HepG2 (cell line): Measurements from ENCODE around the gene METAP1D. TPM values are rescaled to one million over a fixed set of nuclear protein-coding genes. Genes with fewer than 3 reads are reported as not detected.

ENCODE experiments used
- ARID5B ChIP-seq: IDR thresholded peaks from 2 replicates; pipeline ENCODE4 v1.4.0; 2020; ENCODE audit warnings: mild to moderate bottlenecking, missing genetic modification reagents
- DRAP1 ChIP-seq: IDR thresholded peaks from 2 replicates; pipeline ENCODE4 v1.6.1; 2016; ENCODE audit warnings: missing genetic modification reagents, missing compliant biosample characterization
- ERF ChIP-seq: IDR thresholded peaks from 2 replicates; pipeline ENCODE4 v1.6.1; 2018; ENCODE audit warnings: missing biosample characterization, missing genetic modification reagents
- HNF1A ChIP-seq, 2 experiments: sonication (generic) in 1 of 2; formaldehyde crosslinking in 1 of 2; IDR thresholded peaks; 2 replicates each; pipeline versions ENCODE4 v1.4.0 to v1.6.1; 2016 to 2020; ENCODE audit warnings: borderline replicate concordance in 1 of 2, low read depth in 1 of 2, mild to moderate bottlenecking in 1 of 2, missing genetic modification reagents in 1 of 2
- KLF12 ChIP-seq: sonication (generic); formaldehyde crosslinking; IDR thresholded peaks from 2 replicates; pipeline ENCODE4 v1.4.0; 2020; ENCODE audit warnings: missing genetic modification reagents, borderline replicate concordance
- MEIS1 ChIP-seq: sonication (generic); formaldehyde crosslinking; IDR thresholded peaks from 2 replicates; pipeline ENCODE4 v1.9.0; 2021; ENCODE audit warnings: mild to moderate bottlenecking, missing genetic modification reagents, moderate library complexity, borderline replicate concordance
- MXI1 ChIP-seq: IDR thresholded peaks from 3 replicates; pipeline ENCODE4 v1.6.1; 2012; ENCODE audit warnings: low read depth, low read length, inconsistent platforms, borderline replicate concordance
- NKX3-1 ChIP-seq: sonication (generic); formaldehyde crosslinking; IDR thresholded peaks from 2 replicates; pipeline ENCODE4 v1.5.0; 2020; ENCODE audit warnings: missing genetic modification reagents
- RXRB ChIP-seq: IDR thresholded peaks from 2 replicates; pipeline ENCODE4 v1.6.1; 2016; ENCODE audit warnings: borderline replicate concordance, missing genetic modification reagents, missing compliant biosample characterization
- SRY ChIP-seq: sonication (generic); formaldehyde crosslinking; IDR thresholded peaks from 2 replicates; pipeline ENCODE4 v1.8.0; 2022; ENCODE audit warnings: mild to moderate bottlenecking, missing genetic modification reagents
- ZNF121 ChIP-seq: sonication (generic); formaldehyde crosslinking; IDR thresholded peaks from 2 replicates; pipeline ENCODE4 v1.5.0; 2020; ENCODE audit warnings: mild to moderate bottlenecking, missing genetic modification reagents
- ZNF253 ChIP-seq: sonication (generic); formaldehyde crosslinking; IDR thresholded peaks from 2 replicates; pipeline ENCODE4 v1.8.0; 2022; ENCODE audit warnings: mild to moderate bottlenecking, missing genetic modification reagents, borderline replicate concordance
- ZNF431 ChIP-seq: sonication (generic); formaldehyde crosslinking; IDR thresholded peaks from 2 replicates; pipeline ENCODE4 v1.9.0; 2022; ENCODE audit warnings: missing genetic modification reagents, low read depth, mild to moderate bottlenecking, borderline replicate concordance
- ZNF558 ChIP-seq: sonication (generic); formaldehyde crosslinking; IDR thresholded peaks from 2 replicates; pipeline ENCODE4 v1.9.0; 2022; ENCODE audit warnings: mild to moderate bottlenecking, missing genetic modification reagents, borderline replicate concordance
- ZNF563 ChIP-seq: sonication (generic); formaldehyde crosslinking; IDR thresholded peaks from 2 replicates; pipeline ENCODE4 v1.8.0; 2022; ENCODE audit warnings: mild to moderate bottlenecking, moderate library complexity, missing genetic modification reagents
- ZNF790 ChIP-seq: sonication (generic); formaldehyde crosslinking; IDR thresholded peaks from 2 replicates; pipeline ENCODE4 v1.8.0; 2022; ENCODE audit warnings: missing genetic modification reagents, mild to moderate bottlenecking, borderline replicate concordance
- ZNF816 ChIP-seq: sonication (generic); formaldehyde crosslinking; IDR thresholded peaks from 2 replicates; pipeline ENCODE4 v1.8.0; 2022; ENCODE audit warnings: missing genetic modification reagents, mild to moderate bottlenecking, borderline replicate concordance
- ZNF839 ChIP-seq: sonication (generic); formaldehyde crosslinking; IDR thresholded peaks from 2 replicates; pipeline ENCODE4 v1.4.0; 2020; ENCODE audit warnings: missing genetic modification reagents, mild to moderate bottlenecking, borderline replicate concordance
- ZSCAN29 ChIP-seq: sonication (generic); formaldehyde crosslinking; conservative IDR thresholded peaks from 2 replicates; pipeline ENCODE4 v1.4.0; 2020; ENCODE audit warnings: mild to moderate bottlenecking, missing genetic modification reagents
- polyA plus RNA-seq, 8 experiments: library from polyadenylated mRNA; depleted of rRNA in 3 of 8; stranded (reverse) in 7 of 8; unstranded in 1 of 8; fragments of >200 nt; fragmentation: Illumina TruSeq in 4 of 8; extraction: Trizol in 4 of 8; gene quantifications; 2 replicates each; pipeline versions ENCODE4 v1.2.1 to v1.2.3, GENCODE V29; 2011 to 2016; ENCODE audit warnings: low read depth in 4 of 8, missing spikeins in 1 of 8, mixed read lengths in 1 of 8; ENCODE audit not compliant: insufficient read depth in 1 of 8
- total RNA-seq, 5 experiments: library from RNA; depleted of rRNA; stranded (reverse); fragments of >200 nt; fragmentation: Illumina TruSeq; extraction: Trizol; gene quantifications; 2 replicates each; pipeline ENCODE4 v1.2.3, GENCODE V29; 2016; ENCODE audit warnings: low read depth in 1 of 5

The METAP1D gene
- total and polyA plus RNA-seq, 2 of the 13 experiments (the other 11 are each of a cell fraction or from before 2014, with no cell fraction given): 14.7 to 21.6 TPM

DNA sequence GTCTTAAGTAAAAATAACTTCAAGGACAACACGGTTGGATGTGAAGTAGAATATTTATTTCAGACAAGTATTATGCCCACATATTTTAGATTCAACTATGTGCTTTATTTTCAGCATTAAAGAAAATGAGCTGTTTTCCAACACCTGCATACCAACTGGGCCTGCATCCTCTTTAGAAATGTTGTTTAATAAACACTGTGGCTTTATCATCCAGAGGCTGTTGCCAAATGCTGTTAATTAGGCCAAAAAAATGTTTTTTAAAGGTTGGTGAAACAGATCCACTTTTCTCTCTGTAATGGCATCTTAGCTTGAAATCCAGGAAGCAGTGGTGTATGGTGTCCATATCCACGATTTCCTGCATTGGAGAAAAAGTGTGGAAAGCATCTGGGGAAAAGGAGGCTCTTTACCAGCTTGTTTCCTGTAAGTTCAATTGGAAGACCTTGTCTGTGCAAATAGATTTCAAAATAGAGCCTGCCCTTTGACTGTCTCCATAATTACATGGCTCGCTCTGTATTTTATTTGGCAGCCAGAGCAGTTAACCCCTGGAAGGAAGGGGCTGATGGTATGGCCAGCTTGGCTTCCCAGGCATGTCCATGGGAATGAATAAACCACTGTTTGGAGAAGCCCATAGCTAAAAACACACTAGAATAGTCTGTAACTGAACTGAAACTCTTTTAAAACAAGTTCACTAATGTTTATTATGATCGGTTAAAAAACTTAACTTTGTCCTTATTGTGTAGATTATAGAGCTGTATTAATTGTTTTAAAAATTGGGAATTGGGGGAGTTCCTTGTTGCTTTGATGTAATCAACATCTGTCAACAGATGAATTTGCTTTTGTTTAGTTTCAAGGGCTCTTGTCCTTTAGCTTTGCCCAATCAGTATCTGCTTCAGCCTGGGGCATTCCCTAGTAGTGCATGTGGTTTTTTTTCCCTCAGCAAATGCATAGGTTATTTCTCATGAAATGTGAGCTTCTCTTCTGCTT, 52.5 kb downstream of the METAP1D start (continued):
- peak; percentile 99 for TF ChIP-seq ARID5B (CRISPR knock-in tag)
- TF ChIP-seq MEIS1 (CRISPR knock-in tag): no peak
- TF ChIP-seq ZNF790 (CRISPR knock-in tag): no peak; the same call in 1 of the 2 replicates
- no peak for TF ChIP-seq ZNF121 (CRISPR knock-in tag)
- TF ChIP-seq ERF (CRISPR knock-in tag): peak; percentile 73
- no peak for TF ChIP-seq ZNF839 (CRISPR knock-in tag)
- TF ChIP-seq ZNF253 (CRISPR knock-in tag): no peak
- no peak for TF ChIP-seq ZNF431
- no peak for TF ChIP-seq ZNF558 (CRISPR knock-in tag)
- no peak for TF ChIP-seq ZNF816 (CRISPR knock-in tag)
- TF ChIP-seq MXI1: 0 out of 3 replicates have a peak, but pooled peaks have one; percentile 12
- TF ChIP-seq ZNF563 (CRISPR knock-in tag): no peak
- peak; percentile 87 for TF ChIP-seq NKX3-1 (CRISPR knock-in tag)
- TF ChIP-seq SRY: no peak
- TF ChIP-seq DRAP1 (CRISPR knock-in tag): peak; percentile 74
- peak; percentile 62 for TF ChIP-seq HNF1A (IDR thresholded peaks at IDR 0.05; ENCODE audit: low read depth)
- peak; percentile 80; the same call in 1 of the 2 replicates for TF ChIP-seq HNF1A (CRISPR knock-in tag; IDR thresholded peaks at IDR 0.05; ENCODE audit: borderline replicate concordance)
- TF ChIP-seq KLF12 (CRISPR knock-in tag): no peak
- peak; percentile 93 for TF ChIP-seq RXRB
- TF ChIP-seq ZSCAN29: no peak
